ENCODE measurements around the gene FUBP1. TPM values are rescaled to one million over a fixed set of nuclear protein-coding genes. Genes with fewer than 3 reads are reported as not detected.

FUBP1 gene
- polyA plus RNA-seq, 3 donors: 16.5 to 47.3 (median 16.5) TPM

- no peak overlapping the region for H2AFZ ChIP-seq (ENCODE audit: insufficient read depth, low read depth, low read length, poor library complexity, severe bottlenecking)
- H3K4me3 Mint-ChIP-seq: no peak overlapping the region
- H4K20me1 ChIP-seq (ENCODE audit: insufficient read depth, low read length): no peaks in the 10 kb centered on the region
- H3K9me3 Mint-ChIP-seq: no peaks in the 10 kb centered on the region
- no peak overlapping the region for H3K9ac ChIP-seq (ENCODE audit: insufficient read depth, low read length, poor library complexity, severe bottlenecking)
- H3K4me3 ChIP-seq (replicated peaks in 1 of 3; ENCODE audit: low read depth in 2 of 3, low read length in 3 of 3): no peak overlapping the region
- no peaks in the 10 kb centered on the region for H3K27me3 ChIP-seq (ENCODE audit: control insufficient read depth in 2 of 2, insufficient read depth in 2 of 2, low read length in 2 of 2)
- H3K27me3 Mint-ChIP-seq (ENCODE audit: low read depth in 3 of 3): no peaks in the 10 kb centered on the region
- H3K36me3 ChIP-seq (replicated peaks in 1 of 2; ENCODE audit: control insufficient read depth in 1 of 2, insufficient read depth in 2 of 2, low read length in 2 of 2): peaks cover 0 to 10% of the 10 kb centered on the region in 2 donors
- peaks cover 9% of the 10 kb centered on the region for H3K4me1 Mint-ChIP-seq
- H3K9me3 ChIP-seq (replicated peaks in 1 of 2; ENCODE audit: control insufficient read depth in 1 of 2, insufficient read depth in 1 of 2, low read length in 2 of 2): no peaks in the 10 kb centered on the region
- no peak overlapping the region for H3K4me2 ChIP-seq (replicated peaks; ENCODE audit: extremely low read depth, low read length, poor library complexity, severe bottlenecking)
- peaks cover 27% of the 10 kb centered on the region for H3K79me2 ChIP-seq (ENCODE audit: insufficient read depth, low read length)
- no peak overlapping the region for H3K27ac ChIP-seq (ENCODE audit: low read depth in 1 of 2, low read length in 2 of 2)
- TF ChIP-seq CTCF (IDR thresholded peaks at IDR 0.05): no peak
- H3K4me1 ChIP-seq (ENCODE audit: control insufficient read depth in 1 of 2, insufficient read depth in 2 of 2, low read length in 2 of 2): peaks cover 0 to 5% of the 10 kb centered on the region in 2 donors
- intact Hi-C loops (cut with micrococcal nuclease): no loop called here
- no peak overlapping the region for H3K27ac Mint-ChIP-seq
- DNase-seq: no peak
- peaks cover 5 to 15% of the 10 kb centered on the region in 2 donors for H3K36me3 Mint-ChIP-seq
Observed at GRCh38 chr1:77986810-77987209, 7.9 kb upstream of the FUBP1 start.

GRCh38 chr1:77984629-77985028 is 5.8 kb upstream of the FUBP1 start:
- H3K36me3 Mint-ChIP-seq: peaks cover 8 to 16% of the 10 kb centered on the region in 2 donors
- H3K27ac ChIP-seq (ENCODE audit: low read depth in 1 of 2, low read length in 2 of 2): no peak overlapping the region
- no peak overlapping the region for H3K27ac Mint-ChIP-seq
- no peak overlapping the region for H3K4me3 ChIP-seq (replicated peaks in 1 of 3; ENCODE audit: low read depth in 2 of 3, low read length in 3 of 3)
- no peaks in the 10 kb centered on the region for H4K20me1 ChIP-seq (ENCODE audit: insufficient read depth, low read length)
- peaks cover 0 to 10% of the 10 kb centered on the region in 2 donors for H3K4me1 ChIP-seq (ENCODE audit: control insufficient read depth in 1 of 2, insufficient read depth in 2 of 2, low read length in 2 of 2)
- H3K27me3 Mint-ChIP-seq (ENCODE audit: low read depth in 3 of 3): no peaks in the 10 kb centered on the region
- H3K79me2 ChIP-seq (ENCODE audit: insufficient read depth, low read length): peaks cover 43% of the 10 kb centered on the region
- no peak overlapping the region for H2AFZ ChIP-seq (ENCODE audit: insufficient read depth, low read depth, low read length, poor library complexity, severe bottlenecking)
- DNase-seq: no peak
- WGBS (ENCODE audit: insufficient coverage): 100% methylated on average over 1 of the region's 4 CpGs
- intact Hi-C loops (cut with micrococcal nuclease): no loop called here
- H3K9ac ChIP-seq (ENCODE audit: insufficient read depth, low read length, poor library complexity, severe bottlenecking): no peak overlapping the region
- H3K4me1 Mint-ChIP-seq: peaks cover 19% of the 10 kb centered on the region
- no peak overlapping the region for H3K4me3 Mint-ChIP-seq
- no peak overlapping the region for H3K4me2 ChIP-seq (replicated peaks; ENCODE audit: extremely low read depth, low read length, poor library complexity, severe bottlenecking)
- no peak for TF ChIP-seq CTCF (IDR thresholded peaks at IDR 0.05)
- H3K9me3 ChIP-seq (replicated peaks in 1 of 2; ENCODE audit: control insufficient read depth in 1 of 2, insufficient read depth in 1 of 2, low read length in 2 of 2): no peaks in the 10 kb centered on the region
- no peaks in the 10 kb centered on the region for H3K27me3 ChIP-seq (ENCODE audit: control insufficient read depth in 2 of 2, insufficient read depth in 2 of 2, low read length in 2 of 2)
- peaks cover 0 to 11% of the 10 kb centered on the region in 2 donors for H3K36me3 ChIP-seq (replicated peaks in 1 of 2; ENCODE audit: control insufficient read depth in 1 of 2, insufficient read depth in 2 of 2, low read length in 2 of 2)
- no peaks in the 10 kb centered on the region for H3K9me3 Mint-ChIP-seq
